ENCODE results near the gene TMEM117.
"Not testable (repeated sequence)": the region's sequence is repeated elsewhere in the genome, so short reads cannot be mapped to it uniquely, and the experiment has no call there.

TMEM117 gene

GRCh38 chr12:43968736-43969135, 132.9 kb downstream of the TMEM117 start:
- DNase-seq = no peak

- DNase-seq = no peak
These were observed 134.0 kb downstream of the TMEM117 start for GRCh38 chr12:43969882-43970281.

- DNase-seq = no peak
These were observed 137.5 kb downstream of the TMEM117 start for GRCh38 chr12:43973385-43973784.

DNA sequence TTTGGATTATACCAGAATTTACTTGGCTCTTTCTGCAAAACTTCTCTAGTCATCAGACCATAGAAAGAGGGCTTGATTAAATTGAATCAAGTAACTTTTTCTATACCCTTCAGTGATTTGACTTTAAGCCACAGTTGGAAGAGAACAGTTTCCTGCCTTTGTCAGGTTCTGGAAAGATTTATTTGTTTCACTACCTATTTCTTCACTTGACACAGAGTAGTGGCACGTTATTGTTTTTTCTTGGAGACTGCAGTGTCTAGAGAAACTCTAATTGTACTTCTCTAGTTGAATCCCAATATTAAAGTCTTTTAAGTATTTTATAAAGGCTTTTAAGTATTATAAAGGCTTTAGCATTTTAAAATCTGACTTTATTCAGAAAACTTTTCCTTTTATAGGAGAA, 138.1 kb downstream of the TMEM117 start:
- no peak for DNase-seq

GRCh38 chr12:43976027-43976426, 140.1 kb downstream of the TMEM117 start:
- no peak for DNase-seq

GRCh38 chr12:43978556-43978955, 142.7 kb downstream of the TMEM117 start:
- no peak for DNase-seq

GRCh38 chr12:43979450-43979849, 143.6 kb downstream of the TMEM117 start:
- DNase-seq = no peak

- no peak for DNase-seq
These were observed 144.8 kb downstream of the TMEM117 start for GRCh38 chr12:43980627-43981191.

DNA sequence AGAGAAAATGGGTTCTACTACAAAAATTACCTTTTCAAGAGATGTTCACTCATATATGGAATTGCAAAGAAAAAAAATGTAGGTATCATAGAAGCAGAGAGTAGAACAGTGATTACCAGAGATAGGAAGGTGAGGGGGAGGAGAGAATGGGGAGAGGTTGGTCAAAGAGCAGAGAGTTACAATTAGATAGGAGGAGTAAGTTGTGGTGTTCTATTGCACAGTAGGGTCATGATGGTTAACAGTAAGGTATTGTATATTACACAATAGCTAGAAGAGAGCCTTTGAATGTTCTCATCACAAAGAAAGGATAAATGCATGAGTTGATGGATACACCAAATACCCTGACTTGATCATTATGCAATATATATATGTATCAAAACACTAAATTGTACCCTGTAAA, 145.8 kb downstream of the TMEM117 start:
- DNase-seq = no peak

DNA sequence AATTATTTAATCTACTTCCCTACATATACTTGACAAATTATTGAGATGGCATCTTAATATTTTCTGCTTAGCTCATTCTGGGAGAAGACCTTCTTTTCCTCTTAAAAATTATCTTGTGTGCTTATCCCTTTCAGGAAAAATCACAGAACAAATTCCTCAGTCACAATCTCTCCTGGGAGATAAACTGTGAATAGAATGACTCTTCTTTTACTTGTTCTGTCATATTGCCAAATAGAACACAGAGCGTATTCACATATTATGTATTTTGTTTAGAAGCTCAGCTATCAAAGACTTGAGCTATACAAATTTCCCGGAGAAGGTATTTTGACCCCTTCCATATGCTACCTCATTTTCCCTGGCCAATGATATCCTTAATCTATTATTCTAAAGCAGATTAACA, 146.7 kb downstream of the TMEM117 start:
- DNase-seq = no peak

DNA sequence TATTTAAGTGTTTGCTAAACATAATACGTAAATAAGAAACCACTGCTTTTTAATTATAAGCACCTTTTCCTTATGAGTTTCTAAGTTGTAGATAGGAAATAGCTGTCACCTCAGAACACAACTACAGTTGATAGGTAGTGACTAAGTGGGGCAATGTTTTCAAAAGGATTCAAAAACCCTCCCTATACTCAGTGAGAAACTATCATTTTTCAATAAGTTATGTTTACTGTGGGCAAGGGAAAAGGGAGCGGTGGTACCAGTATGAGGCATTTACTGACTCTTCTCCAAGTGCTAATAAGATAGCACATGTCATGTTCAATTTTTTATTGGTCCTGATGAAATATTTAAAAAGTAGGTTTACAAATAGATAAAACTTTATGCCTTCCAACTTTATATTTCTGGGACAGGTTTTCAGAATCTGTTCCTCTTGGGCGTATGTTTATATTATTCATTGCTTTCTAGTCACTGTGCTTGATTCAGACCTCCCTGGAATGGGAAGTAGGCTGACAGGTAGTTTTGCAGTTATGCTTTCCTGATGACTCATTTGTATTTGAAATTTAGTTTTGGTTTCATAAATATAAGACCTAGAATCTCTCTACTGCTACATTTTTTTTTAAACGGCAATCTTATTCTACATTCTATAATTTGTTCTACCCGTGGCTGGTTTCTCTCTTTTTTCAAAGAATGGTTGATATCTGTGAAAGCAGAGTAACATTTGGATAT, 153.1 kb downstream of the TMEM117 start:
- DNase-seq = no peak

DNA sequence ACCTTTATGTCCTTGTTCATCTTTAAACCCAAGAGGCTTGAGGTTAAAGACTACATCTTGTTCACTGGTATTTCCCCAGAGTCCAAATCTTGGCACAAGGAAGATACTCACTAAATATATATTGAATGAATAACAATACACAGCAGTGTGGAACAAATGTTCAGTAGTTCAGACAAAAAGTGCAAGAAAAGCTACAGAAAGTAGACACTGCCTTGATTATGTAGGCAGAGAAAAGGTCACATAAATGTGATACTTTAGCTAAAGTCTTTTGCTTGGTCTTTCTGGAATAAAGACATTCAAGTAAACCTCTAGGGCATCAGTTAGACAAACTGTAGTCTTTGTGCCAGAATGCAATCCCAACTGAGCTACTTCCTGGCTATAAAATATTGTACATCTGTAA, 157.0 kb downstream of the TMEM117 start:
- no peak for DNase-seq

GRCh38 chr12:44000309-44000952, 164.6 kb downstream of the TMEM117 start:
- peak; percentile 6 for DNase-seq

DNA sequence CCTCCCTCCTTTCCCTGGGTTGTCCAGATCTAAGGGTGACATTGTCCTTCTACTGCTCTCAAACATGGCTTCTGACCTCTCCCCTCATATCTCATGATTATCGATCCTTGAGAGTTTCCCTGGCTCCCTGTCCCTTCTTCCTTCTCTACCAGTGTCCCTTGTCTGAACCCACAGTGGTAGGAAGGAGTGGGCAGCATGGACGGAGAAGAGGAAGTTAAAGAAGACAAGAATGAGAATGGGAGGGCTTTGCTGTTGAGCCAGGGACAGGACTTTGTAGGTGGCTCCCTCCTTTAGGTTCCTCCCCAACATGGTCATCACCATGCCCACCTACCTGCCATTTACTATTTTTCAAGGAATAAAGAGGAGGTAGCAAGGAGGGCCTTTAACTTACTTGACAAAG, 166.7 kb downstream of the TMEM117 start:
- no peak for DNase-seq

DNA sequence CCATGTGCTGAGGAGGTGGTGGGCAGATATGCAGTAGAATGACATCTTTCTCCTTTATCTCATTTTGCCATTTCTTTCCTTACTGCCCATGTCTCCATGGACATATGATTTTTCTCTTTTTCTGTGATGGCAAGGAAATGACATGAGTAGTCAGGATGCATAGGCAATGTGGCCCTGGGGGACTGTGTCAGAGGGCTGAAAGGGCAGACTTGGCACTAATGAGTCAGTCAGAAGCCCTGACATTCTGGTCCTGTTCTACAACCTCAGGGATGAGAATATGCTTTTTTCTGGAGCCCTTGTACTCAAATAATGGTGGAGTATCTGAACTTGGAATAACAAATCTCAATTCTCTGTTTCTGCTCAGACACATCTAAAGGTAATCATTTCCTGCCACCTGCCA, 167.8 kb downstream of the TMEM117 start:
- no peak for DNase-seq

DNA sequence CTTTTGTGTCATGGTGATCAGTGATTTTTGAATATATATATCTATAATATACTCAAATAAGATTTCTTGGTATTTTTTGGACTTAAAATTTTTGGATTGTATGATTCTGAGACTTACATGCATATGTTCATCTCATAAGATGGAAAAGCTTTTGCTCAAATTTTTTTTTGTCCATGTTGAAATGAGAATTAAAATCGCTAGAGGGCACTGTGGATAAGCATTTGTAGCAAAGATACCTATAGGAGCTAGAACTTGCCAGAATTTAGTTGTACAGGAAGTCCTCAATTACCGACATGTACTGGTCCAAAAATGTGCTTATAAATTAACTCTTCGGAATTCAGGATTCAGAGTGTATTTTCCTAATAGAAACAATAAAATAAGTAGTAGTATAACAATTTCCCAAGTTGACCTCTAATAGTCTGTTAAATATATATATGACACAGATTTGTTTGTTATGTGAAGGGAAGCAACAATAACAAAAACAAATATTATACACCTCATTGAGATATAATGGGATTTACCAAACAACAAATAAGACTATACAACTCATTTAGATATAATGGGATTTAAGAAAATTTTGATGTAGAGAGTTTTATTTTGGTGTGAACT, 179.6 kb downstream of the TMEM117 start:
- DNase-seq = peak; percentile 67

DNA sequence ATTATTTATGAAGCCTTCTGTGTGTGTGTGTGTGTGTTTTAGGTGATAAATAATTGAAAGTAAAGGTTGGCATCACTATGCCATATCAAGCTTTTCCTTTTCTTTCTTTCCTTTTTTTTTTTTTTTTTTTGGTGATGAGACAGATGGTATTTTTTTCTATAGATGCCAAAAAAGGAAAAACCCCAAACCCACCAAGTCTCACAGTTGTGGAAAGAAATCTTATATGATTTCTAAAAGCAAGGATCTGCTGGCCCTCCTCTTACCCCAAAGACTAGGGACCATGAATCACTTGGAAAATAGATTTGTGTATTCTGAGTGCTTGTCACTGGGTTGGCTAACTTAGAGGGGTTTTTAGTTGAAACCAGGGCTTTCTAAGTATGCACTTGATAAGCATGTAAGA, 181.3 kb downstream of the TMEM117 start:
- DNase-seq = no peak

- DNase-seq = no peak
These were observed 183.2 kb downstream of the TMEM117 start for GRCh38 chr12:44019118-44019517.

DNA sequence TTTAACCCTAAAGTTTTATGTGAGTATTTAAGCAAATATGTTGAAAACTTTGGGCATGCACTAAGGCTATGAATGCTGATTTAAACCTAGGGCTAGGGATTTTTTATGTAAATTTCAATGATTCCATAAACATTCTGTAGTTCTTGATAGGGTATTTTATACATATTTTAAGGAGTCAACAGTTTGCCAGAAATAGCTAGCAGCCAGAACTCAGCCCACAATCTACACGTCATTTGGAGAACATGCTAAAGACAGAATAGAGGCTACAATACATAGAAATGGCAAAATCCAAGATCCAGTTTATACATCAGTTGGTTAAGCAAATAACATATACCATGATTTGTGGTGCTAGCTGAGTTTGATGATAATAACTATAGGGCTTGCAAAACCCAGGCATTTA, 184.7 kb downstream of the TMEM117 start:
- no peak for DNase-seq

GRCh38 chr12:44021471-44021971, 185.6 kb downstream of the TMEM117 start:
- DNase-seq = no peak

GRCh38 chr12:44025499-44025898, 189.6 kb downstream of the TMEM117 start:
- no peak for DNase-seq

DNA sequence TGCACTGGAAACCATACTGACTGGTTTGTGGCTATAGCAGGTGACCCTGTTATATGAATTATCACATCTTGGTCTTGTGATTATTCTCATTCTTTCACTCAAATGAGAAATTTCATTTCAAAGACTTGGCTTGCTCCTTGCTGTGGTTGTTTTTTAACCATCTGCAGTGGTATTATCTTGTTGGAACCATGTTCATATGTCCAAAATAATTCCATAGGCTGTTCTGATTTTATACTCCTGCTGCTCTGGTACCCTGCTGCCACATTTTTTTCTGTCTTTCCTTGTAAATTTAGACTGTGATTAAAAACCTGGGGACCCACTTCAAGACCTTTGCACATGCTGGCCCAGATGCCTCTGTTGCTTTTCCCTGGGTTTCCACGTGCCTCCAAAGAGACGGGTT, 190.2 kb downstream of the TMEM117 start:
- no peak for DNase-seq

DNA sequence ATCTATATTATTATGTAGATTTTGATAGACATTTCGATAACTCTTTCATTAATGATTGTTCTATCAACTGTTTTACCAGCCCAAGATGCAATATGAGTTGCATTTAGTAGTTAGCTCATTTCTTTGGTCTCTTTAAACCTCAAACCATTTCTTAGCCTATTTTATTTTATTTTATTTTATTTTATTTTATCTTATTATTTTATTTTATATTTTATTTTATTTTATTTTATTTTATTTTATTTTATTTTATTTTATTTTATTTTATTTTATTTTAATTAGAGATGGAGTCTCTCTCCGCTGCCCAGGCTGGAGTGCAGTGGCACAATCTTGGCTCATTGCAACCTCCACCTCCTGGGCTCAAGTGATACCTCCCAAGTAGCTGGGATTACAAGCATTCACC, 191.0 kb downstream of the TMEM117 start:
- not testable (repeated sequence) for DNase-seq

- DNase-seq = no peak
These were observed 193.3 kb downstream of the TMEM117 start for GRCh38 chr12:44029194-44029593.

Measured in NCI-H2171 treated with DMSO at 0.1 percent for 48 hours (cell line).